Loucy (cell line): ENCODE results near the gene RP2.

Source experiments
- EZH2phosphoT487 ChIP-seq: fragments of 200-600 bp; IDR thresholded peaks from 2 replicates; pipeline ENCODE4 v1.6.1; 2018; ENCODE audit warnings: antibody characterized with exemption, mild to moderate bottlenecking, moderate library complexity, borderline replicate concordance
- TF ChIP-seq, protein P1 (sequence below): fragments of 200-600 bp; sonication (generic); conservative IDR thresholded peaks from 2 replicates; pipeline ENCODE4 v1.5.1; 2014; ENCODE audit warnings: mild to moderate bottlenecking, antibody characterized with exemption, low read length

DNA sequence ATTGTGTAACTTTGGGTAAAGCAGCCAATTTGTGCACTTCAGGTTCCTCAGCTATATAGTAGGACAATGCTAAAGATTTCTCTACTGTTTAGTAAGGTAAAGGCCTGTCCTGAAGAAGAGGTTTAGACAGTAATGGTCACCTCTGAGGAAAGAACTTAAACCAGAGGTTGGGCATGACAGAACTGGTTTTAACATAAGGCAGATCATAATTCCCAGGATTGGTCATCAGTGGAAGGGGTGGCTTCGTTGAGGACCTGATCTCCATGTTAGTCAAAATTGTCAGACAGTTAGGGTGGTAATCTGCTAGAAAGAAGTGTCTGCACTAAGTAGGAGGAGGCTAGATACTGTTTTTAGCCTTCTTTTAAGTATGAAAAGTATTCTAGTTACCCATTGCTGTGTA is 4.1 kb downstream of the RP2 start:
- TF ChIP-seq, protein P1, sequence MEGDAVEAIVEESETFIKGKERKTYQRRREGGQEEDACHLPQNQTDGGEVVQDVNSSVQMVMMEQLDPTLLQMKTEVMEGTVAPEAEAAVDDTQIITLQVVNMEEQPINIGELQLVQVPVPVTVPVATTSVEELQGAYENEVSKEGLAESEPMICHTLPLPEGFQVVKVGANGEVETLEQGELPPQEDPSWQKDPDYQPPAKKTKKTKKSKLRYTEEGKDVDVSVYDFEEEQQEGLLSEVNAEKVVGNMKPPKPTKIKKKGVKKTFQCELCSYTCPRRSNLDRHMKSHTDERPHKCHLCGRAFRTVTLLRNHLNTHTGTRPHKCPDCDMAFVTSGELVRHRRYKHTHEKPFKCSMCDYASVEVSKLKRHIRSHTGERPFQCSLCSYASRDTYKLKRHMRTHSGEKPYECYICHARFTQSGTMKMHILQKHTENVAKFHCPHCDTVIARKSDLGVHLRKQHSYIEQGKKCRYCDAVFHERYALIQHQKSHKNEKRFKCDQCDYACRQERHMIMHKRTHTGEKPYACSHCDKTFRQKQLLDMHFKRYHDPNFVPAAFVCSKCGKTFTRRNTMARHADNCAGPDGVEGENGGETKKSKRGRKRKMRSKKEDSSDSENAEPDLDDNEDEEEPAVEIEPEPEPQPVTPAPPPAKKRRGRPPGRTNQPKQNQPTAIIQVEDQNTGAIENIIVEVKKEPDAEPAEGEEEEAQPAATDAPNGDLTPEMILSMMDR = no peak
- TF ChIP-seq EZH2phosphoT487 = no peak
